Right lung (tissue), 5 donors: ENCODE measurements around the gene HMGCS2. TPM values are rescaled to one million over a fixed set of nuclear protein-coding genes. Genes with fewer than 3 reads are reported as not detected.

ENCODE experiments used
- DNase-seq, 2 donors: peaks; one replicate each; pipeline ENCODE4 v3.0.0-alpha.2; 2013
- polyA plus RNA-seq, 5 donors: library from polyadenylated mRNA; unstranded; fragments of 120-200 nt; gene quantifications; one replicate each; pipeline versions ENCODE4 v1.2.1 to v1.2.3, GENCODE V29; 2013; ENCODE audit warnings: inconsistent platforms in 1 of 5, low replicate concordance in 1 of 5; ENCODE audit not compliant: insufficient read length in 5 of 5, insufficient read depth in 1 of 5

The HMGCS2 gene
- polyA plus RNA-seq, 5 donors: 0.35 to 2.8 (median 0.53) TPM

DNA sequence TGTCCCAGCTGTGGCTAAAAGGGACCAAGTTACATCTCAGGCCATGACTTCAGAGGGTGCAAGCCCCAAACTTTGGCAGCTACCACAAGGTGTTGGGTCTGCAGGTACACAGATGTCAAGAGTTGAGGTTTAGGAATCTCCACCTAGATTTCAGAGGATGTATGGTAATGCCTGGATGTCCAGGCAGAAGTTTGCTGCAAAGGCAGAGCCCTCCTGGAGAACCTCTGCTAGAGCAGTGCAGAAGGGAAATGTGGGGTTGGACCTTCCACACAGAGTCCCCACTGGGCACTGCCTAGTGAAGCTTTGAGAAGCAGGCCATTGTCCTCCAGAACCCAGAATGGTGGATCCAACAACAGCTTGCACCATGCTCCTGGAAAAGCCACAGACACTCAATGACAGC, 67.0 kb downstream of the HMGCS2 start:
- DNase-seq: no peak

DNA sequence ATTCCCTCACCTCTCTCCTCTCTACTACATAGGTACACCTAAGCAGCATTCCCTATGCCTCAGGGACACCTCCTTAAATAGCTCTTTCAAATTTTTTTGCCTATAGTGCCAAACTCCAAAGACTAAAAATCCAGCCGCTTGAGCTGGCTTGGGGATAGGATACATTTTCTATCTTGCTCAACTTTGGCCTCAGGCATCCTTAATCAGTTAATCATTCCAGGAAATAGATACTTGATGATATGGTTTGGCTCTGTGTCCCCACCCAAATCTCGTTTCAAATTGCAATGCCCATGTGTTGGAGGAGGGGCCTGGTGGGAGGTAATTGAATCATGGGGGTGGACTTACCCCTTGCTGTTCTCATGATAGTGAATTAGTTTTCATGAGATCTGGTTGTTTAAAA, 68.4 kb downstream of the HMGCS2 start:
- DNase-seq: no peak

Other genes with a start within 250 kb of the HMGCS2 start
- 10 to 100 TPM; 19.6 to 27.7 (median 25.2) TPM for gene ZNF697, start 120.6 kb downstream of the HMGCS2 start, polyA plus RNA-seq
- gene PHGDH, start 57.0 kb downstream of the HMGCS2 start, polyA plus RNA-seq: 100 to 1,000 TPM in 4 of 5 donors, 10 to 100 TPM in 1; 99.5 to 129 (median 125) TPM
- gene REG4, start 42.6 kb upstream of the HMGCS2 start, polyA plus RNA-seq: under 1 TPM in 1 of 5 donors, not detected in 4; 0.28 TPM
- not detected for gene ADAM30, start 127.6 kb upstream of the HMGCS2 start, polyA plus RNA-seq